DOHH2 (cell line): ENCODE data around the gene AIG1.

Experiments used
- H3F3A ChIP-seq: fragments of 200-600 bp; sonication (generic), shearing (Covaris generic); 2 replicates; pipeline ENCODE4 v1.6.0; 2016; ENCODE audit warnings: antibody characterized with exemption, mild to moderate bottlenecking; ENCODE audit not compliant: control insufficient read depth, insufficient read depth
- H3K27ac ChIP-seq: fragments of 200-600 bp; sonication (generic); 2 replicates; pipeline ENCODE4 v1.5.1; 2014; ENCODE audit warnings: low read depth, mild to moderate bottlenecking, low read length, moderate library complexity
- H3K27me3 ChIP-seq: fragments of 200-600 bp; sonication (generic); 2 replicates; pipeline ENCODE4 v1.6.1; 2014; ENCODE audit warnings: mild to moderate bottlenecking, low read length, mixed read lengths; ENCODE audit not compliant: control insufficient read depth
- H3K36me3 ChIP-seq: fragments of 200-600 bp; sonication (generic); 2 replicates; pipeline ENCODE4 v1.6.1; 2014; ENCODE audit warnings: mild to moderate bottlenecking, low read length, moderate library complexity, mixed read lengths; ENCODE audit not compliant: control insufficient read depth
- H3K4me1 ChIP-seq: fragments of 200-600 bp; sonication (generic); 2 replicates; pipeline ENCODE4 v1.6.1; 2014; ENCODE audit warnings: mild to moderate bottlenecking, low read length, mixed read lengths; ENCODE audit not compliant: control insufficient read depth
- H3K4me2 ChIP-seq: fragments of 200-600 bp; sonication (generic); 2 replicates; pipeline ENCODE4 v1.6.0; 2014; ENCODE audit warnings: mild to moderate bottlenecking, low read length, moderate library complexity
- H3K4me3 ChIP-seq: fragments of 200-600 bp; sonication (generic); 2 replicates; pipeline ENCODE4 v1.5.1; 2014; ENCODE audit warnings: mild to moderate bottlenecking, low read length, mixed read lengths
- H3K79me2 ChIP-seq: fragments of 200-600 bp; sonication (generic); 2 replicates; pipeline ENCODE4 v1.6.1; 2014; ENCODE audit warnings: mild to moderate bottlenecking, low read length, mixed read lengths; ENCODE audit not compliant: control insufficient read depth
- H3K9me2 ChIP-seq: fragments of 200-600 bp; sonication (generic); replicated peaks from 2 replicates; pipeline ENCODE4 v1.6.1; 2014; ENCODE audit warnings: mild to moderate bottlenecking, low read length, mixed read lengths; ENCODE audit not compliant: control insufficient read depth
- H3K9me3 ChIP-seq: fragments of 200-600 bp; sonication (generic); 2 replicates; pipeline ENCODE4 v1.6.1; 2014; ENCODE audit warnings: antibody characterized with exemption, low read length, mixed read lengths; ENCODE audit not compliant: control insufficient read depth, insufficient read depth
- H4K20me1 ChIP-seq: fragments of 200-600 bp; sonication (generic); 2 replicates; pipeline ENCODE4 v1.6.0; 2014; ENCODE audit warnings: low read depth, mild to moderate bottlenecking, antibody characterized with exemption, low read length, moderate library complexity; ENCODE audit not compliant: control insufficient read depth, insufficient read depth
- EZH2phosphoT487 ChIP-seq: fragments of 200-600 bp; sonication (generic); IDR thresholded peaks from 2 replicates; pipeline ENCODE4 v1.6.1; 2017; ENCODE audit warnings: borderline replicate concordance, mild to moderate bottlenecking, antibody characterized with exemption, low read length, moderate library complexity, mixed read lengths
- TF ChIP-seq, protein P1 (sequence below): fragments of 200-600 bp; sonication (generic); IDR thresholded peaks from one replicate; pipeline ENCODE4 v1.5.1; 2014; ENCODE audit warnings: antibody characterized with exemption, mild to moderate bottlenecking, low read depth, low read length; ENCODE audit not compliant: poor library complexity, severe bottlenecking

The AIG1 gene

DNA sequence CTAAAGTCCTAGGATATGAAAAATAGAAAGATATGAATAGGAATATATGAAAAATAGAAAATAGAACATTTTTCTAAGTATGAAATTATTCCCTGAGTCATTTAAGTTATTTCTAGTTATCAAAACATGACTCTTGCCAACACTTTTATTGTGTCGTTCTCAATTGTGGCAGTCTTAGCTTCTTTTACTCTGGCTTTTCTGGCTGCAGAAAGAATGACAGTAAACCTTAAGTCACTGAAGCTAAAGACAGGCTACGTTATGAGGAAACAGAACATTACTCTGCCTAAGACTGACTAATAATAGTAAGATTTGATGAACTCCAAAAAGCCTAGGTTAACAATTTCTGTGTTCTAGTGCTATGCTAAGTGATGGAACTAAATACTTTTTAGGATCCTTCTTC lies 74.6 kb downstream of the AIG1 start:
- Histone ChIP-seq H4K20me1 (no peaks in the 10 kb centered on the region), H3K4me2 (no peak overlapping the region), H3K4me3 (no peak overlapping the region), H3K27me3 (no peaks in the 10 kb centered on the region), H3K36me3 (no peaks in the 10 kb centered on the region), H3K4me1 (no peaks in the 10 kb centered on the region), H3K9me3 (peaks cover 4% of the 10 kb centered on the region; the same call in 1 of the 2 replicates), H3K27ac (no peak overlapping the region), H3K9me2 (no peaks in the 10 kb centered on the region), H3F3A (no peaks in the 10 kb centered on the region), H3K79me2 (no peaks in the 10 kb centered on the region)
- TF ChIP-seq EZH2phosphoT487: no peak
- TF ChIP-seq, protein P1, sequence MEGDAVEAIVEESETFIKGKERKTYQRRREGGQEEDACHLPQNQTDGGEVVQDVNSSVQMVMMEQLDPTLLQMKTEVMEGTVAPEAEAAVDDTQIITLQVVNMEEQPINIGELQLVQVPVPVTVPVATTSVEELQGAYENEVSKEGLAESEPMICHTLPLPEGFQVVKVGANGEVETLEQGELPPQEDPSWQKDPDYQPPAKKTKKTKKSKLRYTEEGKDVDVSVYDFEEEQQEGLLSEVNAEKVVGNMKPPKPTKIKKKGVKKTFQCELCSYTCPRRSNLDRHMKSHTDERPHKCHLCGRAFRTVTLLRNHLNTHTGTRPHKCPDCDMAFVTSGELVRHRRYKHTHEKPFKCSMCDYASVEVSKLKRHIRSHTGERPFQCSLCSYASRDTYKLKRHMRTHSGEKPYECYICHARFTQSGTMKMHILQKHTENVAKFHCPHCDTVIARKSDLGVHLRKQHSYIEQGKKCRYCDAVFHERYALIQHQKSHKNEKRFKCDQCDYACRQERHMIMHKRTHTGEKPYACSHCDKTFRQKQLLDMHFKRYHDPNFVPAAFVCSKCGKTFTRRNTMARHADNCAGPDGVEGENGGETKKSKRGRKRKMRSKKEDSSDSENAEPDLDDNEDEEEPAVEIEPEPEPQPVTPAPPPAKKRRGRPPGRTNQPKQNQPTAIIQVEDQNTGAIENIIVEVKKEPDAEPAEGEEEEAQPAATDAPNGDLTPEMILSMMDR: no peak

DNA sequence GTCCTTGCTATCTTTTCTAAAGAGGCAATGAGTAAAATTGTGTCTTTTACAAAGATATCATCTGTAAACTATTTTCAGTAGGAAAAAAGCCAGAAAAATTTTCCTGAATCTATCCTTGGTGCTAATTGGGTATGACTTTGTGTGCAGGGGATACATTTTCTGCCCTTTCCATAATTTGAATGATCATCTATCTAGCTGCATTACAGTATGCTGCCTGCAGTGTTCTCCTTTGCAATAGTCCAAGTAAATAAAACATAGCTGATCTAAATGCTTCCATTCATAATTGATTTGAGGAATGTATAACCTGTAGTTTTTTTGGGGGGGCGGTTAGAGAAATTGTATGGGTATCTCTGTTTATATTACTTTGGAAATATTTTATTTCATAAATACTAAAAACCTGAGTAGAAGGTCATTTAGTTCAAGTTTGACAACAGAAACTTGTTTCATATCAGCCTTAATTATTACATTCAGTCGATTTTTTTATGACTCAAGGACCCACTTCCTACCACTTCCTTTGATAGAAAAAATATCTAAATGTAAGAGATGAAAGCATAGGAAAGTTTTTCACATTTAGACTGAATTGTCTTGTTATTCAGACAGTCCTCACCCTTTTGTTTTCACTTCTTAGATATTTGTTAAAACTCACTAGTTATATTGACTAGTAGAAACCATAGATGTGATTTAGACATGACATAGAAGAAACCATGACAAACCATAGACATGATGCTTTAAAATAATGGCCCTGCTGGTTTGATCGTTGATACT lies 75.3 kb downstream of the AIG1 start:
- H3K27ac ChIP-seq: no peak overlapping the region
- H3K4me2 ChIP-seq: no peak overlapping the region
- H3F3A ChIP-seq: no peaks in the 10 kb centered on the region

DNA sequence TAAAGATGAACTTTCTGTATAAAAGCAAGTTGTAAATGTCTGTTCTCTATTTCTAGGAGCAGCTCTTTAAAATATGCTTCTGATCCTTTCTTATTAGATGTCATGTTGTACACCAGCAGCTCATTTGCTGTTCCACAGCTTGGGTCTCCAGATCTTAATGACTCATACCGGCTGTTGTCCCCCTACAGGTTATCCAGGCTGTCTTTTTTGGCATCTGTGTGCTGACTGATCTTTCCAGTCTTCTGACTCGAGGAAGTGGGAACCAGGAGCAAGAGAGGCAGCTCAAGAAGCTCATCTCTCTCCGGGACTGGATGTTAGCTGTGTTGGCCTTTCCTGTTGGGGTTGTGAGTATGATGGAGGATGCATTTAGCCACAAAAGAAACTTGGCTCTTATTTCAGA lies 76.0 kb downstream of the AIG1 start:
- H3K27ac ChIP-seq: no peak overlapping the region
- no peaks in the 10 kb centered on the region for H3F3A ChIP-seq
- no peaks in the 10 kb centered on the region for H3K27me3 ChIP-seq
- H3K4me3 ChIP-seq: no peak overlapping the region
- H3K4me2 ChIP-seq: no peak overlapping the region
- TF ChIP-seq, protein P1: no peak
- TF ChIP-seq EZH2phosphoT487: no peak
- H3K36me3 ChIP-seq: no peaks in the 10 kb centered on the region
- no peaks in the 10 kb centered on the region for H3K9me2 ChIP-seq
- no peaks in the 10 kb centered on the region for H4K20me1 ChIP-seq
- no peaks in the 10 kb centered on the region for H3K9me3 ChIP-seq
- H3K79me2 ChIP-seq: no peaks in the 10 kb centered on the region
- no peaks in the 10 kb centered on the region for H3K4me1 ChIP-seq

More for the DNA sequence above, 75.3 kb downstream of the AIG1 start:
- H3K9me3 ChIP-seq: no peaks in the 10 kb centered on the region
- no peaks in the 10 kb centered on the region for H4K20me1 ChIP-seq
- no peaks in the 10 kb centered on the region for H3K4me1 ChIP-seq
- H3K9me2 ChIP-seq: no peaks in the 10 kb centered on the region
- H3K4me3 ChIP-seq: no peak overlapping the region
- TF ChIP-seq, protein P1: no peak
- TF ChIP-seq EZH2phosphoT487: no peak
- H3K36me3 ChIP-seq: no peaks in the 10 kb centered on the region
- no peaks in the 10 kb centered on the region for H3K27me3 ChIP-seq
- H3K79me2 ChIP-seq: no peaks in the 10 kb centered on the region
